ENCODE results near the gene SERGEF.
A peak's percentile ranks its signal among the peaks of the same experiment; 100 is the strongest.

SERGEF gene

GRCh38 chr11:17774232-17775034 is 238.4 kb downstream of the SERGEF start:
- no peak overlapping the region for H3K27ac ChIP-seq
- TF ChIP-seq CTCF (IDR thresholded peaks at IDR 0.05; ENCODE audit: low read depth, low read length), result no peak
- H3K4me3 ChIP-seq (ENCODE audit: low read depth, low read length), result no peak overlapping the region
- H3K27me3 ChIP-seq (ENCODE audit: insufficient read depth, low read depth, severe bottlenecking), result no peaks in the 10 kb centered on the region
- H3K9me3 ChIP-seq (ENCODE audit: severe bottlenecking), result no peaks in the 10 kb centered on the region
- H3K36me3 ChIP-seq, result peaks cover 29% of the 10 kb centered on the region
- peak; percentile 27 for DNase-seq

- no peak for TF ChIP-seq CTCF (IDR thresholded peaks at IDR 0.05; ENCODE audit: low read depth, low read length)
- Histone ChIP-seq H3K27me3 (ENCODE audit: insufficient read depth, low read depth, severe bottlenecking) (no peaks in the 10 kb centered on the region), H3K27ac (no peak overlapping the region), H3K9me3 (ENCODE audit: severe bottlenecking) (no peaks in the 10 kb centered on the region), H3K4me3 (ENCODE audit: low read depth, low read length) (no peak overlapping the region), H3K36me3 (peaks cover 29% of the 10 kb centered on the region)
- no peak for DNase-seq
Measured at GRCh38 chr11:17773674-17774073, 239.2 kb downstream of the SERGEF start.

- no peak for DNase-seq
Measured at GRCh38 chr11:17772704-17773600, 239.9 kb downstream of the SERGEF start.

GRCh38 chr11:17771841-17772401 is 240.9 kb downstream of the SERGEF start:
- Histone ChIP-seq H3K36me3 (peaks cover 29% of the 10 kb centered on the region), H3K4me3 (ENCODE audit: low read depth, low read length) (no peak overlapping the region), H3K27ac (no peak overlapping the region), H3K9me3 (ENCODE audit: severe bottlenecking) (no peaks in the 10 kb centered on the region), H3K27me3 (ENCODE audit: insufficient read depth, low read depth, severe bottlenecking) (no peaks in the 10 kb centered on the region)
- DNase-seq, result no peak
- no peak for TF ChIP-seq CTCF (IDR thresholded peaks at IDR 0.05; ENCODE audit: low read depth, low read length)

More at GRCh38 chr11:17772704-17773600, 239.9 kb downstream of the SERGEF start:
- TF ChIP-seq CTCF (IDR thresholded peaks at IDR 0.05; ENCODE audit: low read depth, low read length), result no peak
- peaks cover 29% of the 10 kb centered on the region for H3K36me3 ChIP-seq
- H3K27me3 ChIP-seq (ENCODE audit: insufficient read depth, low read depth, severe bottlenecking), result no peaks in the 10 kb centered on the region
- no peak overlapping the region for H3K27ac ChIP-seq
- H3K9me3 ChIP-seq (ENCODE audit: severe bottlenecking), result no peaks in the 10 kb centered on the region
- no peak overlapping the region for H3K4me3 ChIP-seq (ENCODE audit: low read depth, low read length)

- Histone ChIP-seq H3K36me3 (peaks cover 29% of the 10 kb centered on the region), H3K27ac (no peak overlapping the region), H3K27me3 (ENCODE audit: insufficient read depth, low read depth, severe bottlenecking) (no peaks in the 10 kb centered on the region), H3K4me3 (ENCODE audit: low read depth, low read length) (no peak overlapping the region), H3K9me3 (ENCODE audit: severe bottlenecking) (no peaks in the 10 kb centered on the region)
- no peak for DNase-seq
- TF ChIP-seq CTCF (IDR thresholded peaks at IDR 0.05; ENCODE audit: low read depth, low read length), result no peak
Measured at GRCh38 chr11:17771415-17771814, 241.4 kb downstream of the SERGEF start.

All from WERI-Rb-1 (cell line).